PFSK-1 (cell line): ENCODE data around the gene OST4.

ENCODE experiments used
- FOXP2 ChIP-seq: optimal IDR thresholded peaks from 2 replicates; pipeline ENCODE3; 2011; ENCODE audit warnings: borderline replicate concordance, control low read depth, inconsistent platforms; ENCODE audit not compliant: insufficient read depth; ENCODE audit errors: extremely low read length, extremely low read depth
- REST ChIP-seq, 2 experiments: IDR thresholded peaks; 2 replicates each; pipeline versions ENCODE4 v1.6.1 to v1.8.0; 2011 to 2012; ENCODE audit warnings: low read depth in 2 of 2, low read length in 2 of 2, control low read depth in 1 of 2, inconsistent platforms in 1 of 2, mild to moderate bottlenecking in 1 of 2, moderate library complexity in 1 of 2; ENCODE audit not compliant: insufficient read depth in 1 of 2
- TAF1 ChIP-seq: IDR thresholded peaks from 2 replicates; pipeline ENCODE4 v1.6.1; 2012; ENCODE audit warnings: low read length, control low read depth, borderline replicate concordance; ENCODE audit not compliant: insufficient read depth

GRCh38 chr2:27060323-27060722, 11.1 kb downstream of the OST4 start:
- no peak for TF ChIP-seq TAF1
- no peak for TF ChIP-seq FOXP2
- TF ChIP-seq REST (IDR thresholded peaks at IDR 0.05; ENCODE audit: insufficient read depth in 1 of 2, low read depth in 2 of 2, low read length in 2 of 2): no peak
